ENCODE data around the gene ZNF784.

DNA sequence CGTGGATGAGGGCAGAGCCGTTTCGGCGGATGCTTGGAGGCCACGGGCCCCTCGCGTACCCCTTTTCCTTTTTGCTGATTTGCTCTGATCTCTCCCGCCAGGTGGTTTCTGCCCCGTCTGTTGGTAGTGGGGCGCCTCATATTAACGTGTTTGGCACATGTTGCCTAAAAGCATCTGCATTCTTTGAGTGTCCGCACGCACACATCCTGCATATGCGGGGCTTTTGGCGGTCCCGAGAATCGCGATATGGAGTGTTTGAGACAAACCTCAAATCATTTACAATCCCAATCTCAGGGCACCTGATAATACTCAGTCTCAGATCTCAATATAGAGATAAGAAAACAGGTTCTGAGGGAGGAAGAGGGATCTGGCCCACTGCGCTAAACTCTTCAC is 31.3 kb upstream of the ZNF784 start:
- TF ChIP-seq, protein P1, sequence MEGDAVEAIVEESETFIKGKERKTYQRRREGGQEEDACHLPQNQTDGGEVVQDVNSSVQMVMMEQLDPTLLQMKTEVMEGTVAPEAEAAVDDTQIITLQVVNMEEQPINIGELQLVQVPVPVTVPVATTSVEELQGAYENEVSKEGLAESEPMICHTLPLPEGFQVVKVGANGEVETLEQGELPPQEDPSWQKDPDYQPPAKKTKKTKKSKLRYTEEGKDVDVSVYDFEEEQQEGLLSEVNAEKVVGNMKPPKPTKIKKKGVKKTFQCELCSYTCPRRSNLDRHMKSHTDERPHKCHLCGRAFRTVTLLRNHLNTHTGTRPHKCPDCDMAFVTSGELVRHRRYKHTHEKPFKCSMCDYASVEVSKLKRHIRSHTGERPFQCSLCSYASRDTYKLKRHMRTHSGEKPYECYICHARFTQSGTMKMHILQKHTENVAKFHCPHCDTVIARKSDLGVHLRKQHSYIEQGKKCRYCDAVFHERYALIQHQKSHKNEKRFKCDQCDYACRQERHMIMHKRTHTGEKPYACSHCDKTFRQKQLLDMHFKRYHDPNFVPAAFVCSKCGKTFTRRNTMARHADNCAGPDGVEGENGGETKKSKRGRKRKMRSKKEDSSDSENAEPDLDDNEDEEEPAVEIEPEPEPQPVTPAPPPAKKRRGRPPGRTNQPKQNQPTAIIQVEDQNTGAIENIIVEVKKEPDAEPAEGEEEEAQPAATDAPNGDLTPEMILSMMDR (IDR thresholded peaks at IDR 0.05): no peak
- no peak for TF ChIP-seq POLR2A (IDR thresholded peaks at IDR 0.05)

All from breast epithelium (tissue), 3 donors.